BJ (cell line): Measurements from ENCODE around the gene PPP2R5E. TPM values are rescaled to one million over a fixed set of nuclear protein-coding genes. Genes with fewer than 3 reads are reported as not detected.

ENCODE experiments used
- CTCF ChIA-PET: fragments of 350-600 bp; formaldehyde crosslinking; extraction: SDS; loops from one replicate; lab custom pipeline; 2021; ENCODE audit warnings: antibody characterized with exemption, inconsistent platforms; lab: Yijun Ruan, JAX
- POLR2A ChIA-PET: fragments of 300-600 bp; sonication (Branson Sonifier 250); formaldehyde crosslinking; extraction: SDS; loops from one replicate; lab custom pipeline; 2021; ENCODE audit warnings: antibody characterized with exemption; lab: Charles Lee
- DNase-seq: peaks from one replicate; pipeline ENCODE4 v3.0.0-alpha.2; 2011; ENCODE audit warnings: low read depth
- H3K27me3 ChIP-seq: 2 replicates; pipeline ENCODE4 v1.6.0; 2011; ENCODE audit warnings: low read length; ENCODE audit not compliant: control insufficient read depth, insufficient read depth
- H3K36me3 ChIP-seq: 2 replicates; pipeline ENCODE4 v1.5.1; 2011; ENCODE audit warnings: low read length; ENCODE audit not compliant: control insufficient read depth, insufficient read depth
- H3K4me3 ChIP-seq: 2 replicates; pipeline ENCODE4 v1.5.1; 2011; ENCODE audit warnings: low read depth, mild to moderate bottlenecking, control low read depth, low read length
- CTCF ChIP-seq: IDR thresholded peaks from 2 replicates; pipeline ENCODE4 v1.5.1; 2011; ENCODE audit warnings: low read depth, mild to moderate bottlenecking, control low read depth, inconsistent platforms, low read length, moderate library complexity; ENCODE audit not compliant: insufficient read depth
- polyA plus RNA-seq: library from polyadenylated mRNA; depleted of rRNA; stranded (reverse); fragments of >200 nt; gene quantifications from 2 replicates; pipeline ENCODE4 v1.2.3, GENCODE V29; 2011

The PPP2R5E gene
- polyA plus RNA-seq, 1 experiment: 4.8 TPM

- TF ChIP-seq CTCF: no peak
- CTCF ChIA-PET: no interaction called here
- Histone ChIP-seq H3K4me3 (no peak overlapping the region), H3K27me3 (no peaks in the 10 kb centered on the region), H3K36me3 (no peaks in the 10 kb centered on the region; the same call in none of the 2 replicates)
- POLR2A ChIA-PET: no interaction called here
- DNase-seq: no peak
Observed at GRCh38 chr14:63508033-63508432, 35.1 kb downstream of the PPP2R5E start.

DNA sequence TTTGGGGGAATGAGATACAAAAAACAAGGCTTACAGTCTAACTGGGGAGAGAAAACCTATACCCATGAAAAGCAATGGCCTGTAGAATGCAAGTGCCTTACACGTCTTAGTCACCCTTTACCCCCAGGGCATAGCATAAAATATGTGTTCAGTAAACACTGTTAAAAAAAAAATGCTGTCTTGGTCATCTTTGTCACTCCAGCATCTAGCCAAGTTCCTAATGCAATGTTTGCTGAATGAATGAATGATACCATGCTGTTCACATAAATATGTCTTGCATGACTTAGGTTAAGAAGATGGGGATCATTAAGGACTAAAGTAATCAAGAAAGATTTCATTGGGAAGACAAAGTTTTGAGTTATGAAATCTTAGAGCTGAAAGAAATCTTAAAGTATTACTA, 38.5 kb downstream of the PPP2R5E start:
- H3K4me3 ChIP-seq: no peak overlapping the region
- DNase-seq: peak; percentile 23
- no peak for TF ChIP-seq CTCF
- CTCF ChIA-PET: no interaction called here
- no peaks in the 10 kb centered on the region for H3K27me3 ChIP-seq
- no peaks in the 10 kb centered on the region; the same call in 1 of the 2 replicates for H3K36me3 ChIP-seq
- POLR2A ChIA-PET: no interaction called here

DNA sequence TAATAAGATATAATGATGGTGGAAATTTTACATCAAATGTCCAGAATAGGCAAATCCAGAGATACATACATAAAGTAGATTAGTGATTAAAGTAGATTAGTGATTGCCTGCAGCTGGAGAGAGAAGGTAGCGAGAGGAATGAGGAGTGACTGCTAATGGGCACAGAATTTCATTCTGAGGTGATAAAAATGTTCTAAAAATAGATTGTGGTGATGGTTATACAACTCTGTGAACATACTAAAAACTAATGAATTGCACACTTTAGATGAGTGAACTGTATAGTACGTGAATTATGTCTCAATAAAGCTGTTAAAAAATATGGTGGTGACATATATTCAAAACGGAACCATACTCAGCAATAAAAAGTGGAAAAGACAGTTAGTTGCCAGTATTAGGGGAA, 41.7 kb downstream of the PPP2R5E start:
- DNase-seq: no peak
- Histone ChIP-seq H3K4me3 (no peak overlapping the region), H3K36me3 (no peaks in the 10 kb centered on the region), H3K27me3 (no peaks in the 10 kb centered on the region)
- ChIA-PET POLR2A (interaction anchor here (0.7 kb wide), 1 partner anchor 80 kb away, joined by 8 read pairs; no protein-coding TSS in a partner anchor), CTCF (no interaction called here)
- TF ChIP-seq CTCF: no peak

GRCh38 chr14:63499701-63500250, 43.4 kb downstream of the PPP2R5E start:
- TF ChIP-seq CTCF: no peak
- POLR2A ChIA-PET: no interaction called here

GRCh38 chr14:63496837-63497400, 46.3 kb downstream of the PPP2R5E start:
- CTCF ChIA-PET: no interaction called here
- POLR2A ChIA-PET: no interaction called here
- DNase-seq: no peak
- Histone ChIP-seq H3K27me3 (no peaks in the 10 kb centered on the region), H3K4me3 (no peak overlapping the region), H3K36me3 (no peaks in the 10 kb centered on the region)
- no peak for TF ChIP-seq CTCF

More at GRCh38 chr14:63499701-63500250, 43.4 kb downstream of the PPP2R5E start:
- peak; percentile 34 for DNase-seq
- CTCF ChIA-PET: interaction anchor here (0.5 kb wide), 1 partner anchor 38 kb away, joined by 3 read pairs; no protein-coding TSS in a partner anchor
- Histone ChIP-seq H3K36me3 (no peaks in the 10 kb centered on the region), H3K27me3 (no peaks in the 10 kb centered on the region), H3K4me3 (no peak overlapping the region)
